NCI-H524 treated with DMSO at 0.1 percent for 48 hours (cell line): ENCODE measurements around the gene KCMF1.

Experiments
- DNase-seq: peaks from one replicate; lab custom pipeline; 2025; lab: John Stamatoyannopoulos, UW

Gene KCMF1

DNA sequence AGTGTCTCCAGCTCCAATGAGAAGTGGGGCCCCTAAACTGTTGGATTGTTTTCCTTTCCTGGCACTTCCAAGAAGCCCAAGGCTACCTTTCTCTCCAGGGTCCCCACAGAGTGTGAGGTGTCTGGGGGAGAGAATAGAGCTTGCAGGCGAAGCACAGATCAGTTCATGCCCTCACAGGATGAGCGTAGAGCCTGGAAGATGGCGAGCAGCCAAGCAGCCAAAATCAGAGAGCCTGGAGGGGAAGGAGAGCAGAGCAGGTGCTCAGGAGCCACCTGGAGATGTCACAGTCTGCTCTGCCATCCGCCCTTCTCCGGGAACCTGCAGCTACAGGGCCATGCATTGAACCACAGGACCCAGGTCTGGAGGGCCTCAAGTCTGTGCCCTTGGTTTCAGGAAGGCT, 107.6 kb downstream of the KCMF1 start:
- DNase-seq: no peak

DNA sequence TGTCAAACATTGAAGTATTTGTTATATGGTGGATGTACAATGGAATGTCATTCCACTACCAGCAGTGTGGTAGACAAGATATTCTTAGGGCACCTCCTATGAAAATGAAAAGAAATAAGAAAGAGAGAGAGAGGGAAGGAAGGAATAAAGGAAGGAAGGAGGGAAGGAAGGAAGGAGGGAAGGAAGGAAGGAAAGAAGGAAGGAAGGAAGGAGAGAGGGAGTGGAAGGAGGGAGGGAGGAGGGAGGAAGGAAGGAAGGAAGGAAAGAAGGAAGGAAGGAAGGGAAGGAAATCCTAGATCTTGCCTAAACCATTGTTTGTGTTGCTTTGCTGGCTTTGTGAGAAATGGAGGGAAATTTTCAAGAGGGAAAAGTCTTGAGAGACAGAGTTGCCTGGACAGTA, 112.1 kb downstream of the KCMF1 start:
- DNase-seq: no peak

DNA sequence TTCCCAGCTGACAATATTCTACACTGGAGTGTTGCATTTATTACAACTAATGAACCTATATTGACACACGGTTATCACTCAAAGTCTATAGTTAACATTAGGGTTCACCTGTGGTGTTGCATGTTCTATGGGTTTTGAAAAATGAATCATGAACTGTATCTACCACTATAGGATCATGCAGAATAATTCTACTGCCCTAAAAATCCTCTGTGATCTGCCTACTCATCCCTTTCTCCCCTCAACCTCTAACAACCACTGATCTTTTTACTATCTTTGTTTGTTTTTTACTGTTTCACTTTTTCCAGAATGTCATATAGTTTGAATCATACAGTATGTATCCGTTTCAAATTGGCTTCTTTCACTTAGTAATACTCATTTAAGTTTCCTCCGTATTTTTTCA, 114.6 kb downstream of the KCMF1 start:
- no peak for DNase-seq

DNA sequence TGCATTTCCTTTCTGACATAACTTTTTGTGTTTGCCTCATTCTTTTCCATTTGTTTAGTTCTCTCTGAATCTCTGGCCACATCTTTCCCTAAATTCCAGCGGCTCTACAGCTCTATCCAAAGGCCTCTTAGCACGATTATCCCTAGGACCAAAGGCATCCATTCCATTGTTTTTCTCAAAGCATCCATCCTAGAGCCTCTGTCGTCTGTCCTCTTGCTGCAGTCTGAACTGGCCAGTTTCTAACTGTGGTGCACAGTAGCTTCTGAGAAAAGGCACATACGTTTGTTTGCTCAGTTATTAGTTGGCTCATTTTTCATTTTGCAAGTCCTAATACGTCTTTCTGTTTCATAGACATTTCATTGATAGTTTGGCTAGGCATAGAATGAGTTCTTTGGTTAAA, 116.6 kb downstream of the KCMF1 start:
- no peak for DNase-seq

DNA sequence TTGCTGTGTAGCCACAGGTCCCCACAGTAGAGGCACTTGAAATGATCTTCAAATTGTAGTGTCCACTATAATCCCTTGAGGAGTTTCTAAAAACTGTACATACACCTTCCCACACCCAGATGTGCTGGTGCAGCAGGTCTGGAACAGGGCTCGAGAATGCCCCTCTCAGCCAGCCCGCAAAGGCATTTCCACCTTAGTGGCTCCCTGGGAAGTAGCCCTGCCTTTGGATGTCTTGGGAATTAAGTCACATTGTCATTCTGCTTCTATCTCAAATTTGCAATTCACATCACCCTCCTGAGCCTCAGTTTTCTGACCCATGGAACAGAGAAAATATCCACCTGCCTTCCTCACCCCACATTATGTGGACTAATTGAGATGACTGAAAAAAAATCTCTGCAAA, 118.0 kb downstream of the KCMF1 start:
- DNase-seq: no peak

DNA sequence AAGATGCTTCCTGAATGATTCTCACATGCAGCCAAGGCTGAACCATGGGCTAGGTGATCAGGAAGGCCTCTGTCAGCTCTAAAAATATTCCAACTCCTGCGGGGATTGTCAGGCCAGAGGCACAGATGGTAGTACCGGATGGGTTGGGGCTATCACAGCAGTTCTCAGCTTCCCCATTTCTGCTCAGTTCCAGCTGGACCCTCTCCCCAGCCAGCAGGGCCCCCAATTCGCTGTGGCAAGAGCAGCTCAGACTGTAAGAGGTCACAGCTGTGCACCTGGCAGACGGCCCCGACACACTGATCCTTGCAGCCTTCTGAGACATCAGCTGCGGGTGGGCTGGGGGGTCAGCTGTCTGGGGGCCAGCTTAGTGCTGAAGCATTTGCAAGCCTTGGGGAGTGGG, 118.6 kb downstream of the KCMF1 start:
- DNase-seq: peak; percentile 97

DNA sequence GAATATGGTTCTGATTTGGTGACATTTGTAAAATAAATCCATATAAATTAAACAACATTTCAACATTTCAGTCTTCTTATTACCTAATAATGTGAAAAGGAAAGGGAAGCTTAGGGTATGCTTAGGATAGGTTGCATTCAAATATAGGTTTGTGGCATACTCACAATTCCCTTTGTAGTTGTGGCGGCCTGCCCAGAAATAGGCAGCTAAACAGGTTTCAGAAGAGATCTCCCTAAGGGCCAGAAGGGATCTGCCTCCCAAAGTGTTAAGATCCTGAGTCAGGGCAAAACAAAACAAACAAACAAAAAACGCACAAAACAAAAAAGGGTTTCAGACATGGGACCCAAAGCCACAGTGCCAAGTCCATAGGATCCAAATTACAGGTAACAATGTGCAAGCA, 120.9 kb downstream of the KCMF1 start:
- no peak for DNase-seq

DNA sequence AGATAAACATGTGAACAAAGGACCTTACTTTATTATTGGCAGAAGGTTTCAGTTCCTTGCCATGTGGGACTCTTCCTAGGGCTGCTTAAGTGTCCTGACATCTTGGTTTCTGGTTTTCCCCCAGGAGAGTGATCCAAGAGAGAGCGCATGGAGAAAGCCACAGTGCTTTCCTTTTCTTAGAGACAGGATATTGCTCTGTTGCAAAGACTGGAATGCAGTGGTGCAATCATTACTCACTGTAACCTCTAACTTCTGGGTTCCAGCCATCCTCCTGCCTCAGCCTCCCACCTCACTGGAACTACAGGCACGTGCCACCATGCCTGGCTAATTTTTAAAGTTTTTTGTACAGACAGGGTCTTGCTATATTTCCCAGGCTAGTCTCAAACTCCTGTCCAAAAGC, 124.1 kb downstream of the KCMF1 start:
- no peak for DNase-seq

DNA sequence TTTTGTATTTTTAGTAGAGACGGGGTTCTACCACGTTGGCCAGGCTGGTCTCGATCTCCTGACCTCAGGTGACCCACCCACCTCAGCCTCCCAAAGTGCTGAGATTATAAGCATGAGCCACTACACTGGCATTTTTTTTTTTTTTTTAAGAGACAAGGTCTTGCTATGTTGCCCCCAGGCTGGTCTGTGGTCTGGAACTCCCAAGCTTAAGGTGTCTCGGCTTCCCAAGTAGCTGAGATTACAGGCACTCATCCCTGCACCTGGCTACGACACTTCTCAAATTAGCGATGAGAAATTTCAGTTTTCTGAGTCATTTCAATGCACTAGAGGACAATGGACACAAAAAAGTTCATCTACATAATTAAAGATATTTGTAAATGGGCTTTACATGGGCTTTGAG, 125.7 kb downstream of the KCMF1 start:
- DNase-seq: no peak

DNA sequence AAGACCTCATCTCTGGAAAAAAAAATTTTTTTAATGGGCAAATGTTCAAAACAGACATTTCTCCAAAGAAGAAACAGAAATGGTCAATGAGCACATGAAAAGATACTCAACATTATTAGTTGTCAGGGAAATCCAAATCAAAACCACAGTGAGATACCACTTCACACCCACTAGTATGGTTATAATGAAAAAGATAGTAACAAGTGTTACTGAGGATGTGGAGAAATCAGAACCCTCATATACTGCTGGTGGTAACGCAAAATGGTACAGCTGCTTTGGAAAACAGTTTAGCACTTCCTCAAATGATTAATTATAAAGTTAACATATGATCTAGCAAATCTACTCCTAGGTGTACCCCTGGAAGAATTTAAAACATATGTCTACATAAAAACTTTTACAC, 133.3 kb downstream of the KCMF1 start:
- DNase-seq: no peak

DNA sequence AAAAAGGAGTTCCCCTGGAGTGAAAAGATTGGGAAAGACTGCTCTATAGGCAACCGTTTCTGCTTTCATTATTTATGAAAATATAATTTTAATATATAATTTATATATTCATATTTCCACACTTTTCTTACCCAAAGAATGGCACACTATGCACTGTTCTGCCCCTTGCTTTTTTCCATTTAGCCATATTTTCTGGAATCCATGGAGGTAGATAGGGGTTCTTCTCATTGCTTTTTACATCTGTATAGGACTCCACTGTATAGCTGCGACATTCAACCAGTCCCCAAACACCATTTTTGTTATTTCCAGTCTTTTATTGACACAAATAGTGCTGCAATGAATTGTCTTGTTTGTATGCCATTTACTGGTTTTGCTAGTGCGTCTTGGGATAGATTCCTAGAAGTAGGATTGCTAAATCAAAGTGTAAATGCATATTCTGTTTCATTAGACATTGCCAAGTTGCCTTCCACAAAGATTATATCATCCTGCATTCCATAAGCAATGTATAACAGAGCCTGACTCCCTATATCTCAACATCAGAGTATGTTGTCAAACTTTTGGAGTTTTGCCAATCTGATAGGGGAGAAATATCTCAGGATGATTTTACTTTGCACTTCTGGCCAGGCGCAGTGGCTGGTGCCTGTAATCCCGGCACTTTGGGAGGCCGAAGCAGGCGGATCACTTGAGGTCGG, 135.7 kb downstream of the KCMF1 start:
- no peak for DNase-seq
